ENCODE results near the gene VPS4B. TPM values are rescaled to one million over a fixed set of nuclear protein-coding genes. Genes with fewer than 3 reads are reported as not detected.
A peak's percentile ranks its signal among the peaks of the same experiment; 100 is the strongest.

VPS4B gene
- total and polyA plus RNA-seq, 12 donors = 6.1 to 39.6 (median 21.4) TPM

DNA sequence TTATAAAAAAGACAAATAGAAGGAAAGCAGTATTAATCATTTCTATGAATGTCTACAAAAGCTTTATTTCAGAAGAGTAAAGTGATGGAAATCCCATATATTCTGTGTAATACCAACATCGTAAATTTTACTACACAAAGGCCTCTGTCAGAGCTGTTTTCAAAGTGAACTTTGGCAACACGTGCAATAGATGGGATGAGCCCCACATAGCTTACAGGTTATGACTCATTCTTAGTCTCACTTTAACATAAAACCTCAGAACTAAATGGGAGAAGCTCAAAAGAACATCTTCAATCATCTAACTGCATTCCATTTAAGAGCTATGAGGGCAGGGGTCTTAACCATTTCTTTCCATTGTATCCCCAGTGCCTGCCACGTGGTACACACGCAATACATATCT lies 11.5 kb downstream of the VPS4B start:
- peaks cover 0 to 96% (median 29%) of the 10 kb centered on the region in 9 donors for H3K36me3 ChIP-seq
- no peaks in the 10 kb centered on the region for H3K27me3 ChIP-seq
- WGBS, 2 donors = 93 to 95% methylated on average over 4 of the region's 4 CpGs
- DNase-seq = no peak
- no peak for ATAC-seq
- no peaks in the 10 kb centered on the region for H3K9me3 ChIP-seq
- no peak overlapping the region for H3K27ac ChIP-seq
- no peak overlapping the region for H3K4me3 ChIP-seq
- intact Hi-C loops (cut with DNase I) = no loop called here
- H3K4me1 ChIP-seq = peaks cover 0 to 15% (median 5%) of the 10 kb centered on the region in 9 donors
- TF ChIP-seq, protein P1, sequence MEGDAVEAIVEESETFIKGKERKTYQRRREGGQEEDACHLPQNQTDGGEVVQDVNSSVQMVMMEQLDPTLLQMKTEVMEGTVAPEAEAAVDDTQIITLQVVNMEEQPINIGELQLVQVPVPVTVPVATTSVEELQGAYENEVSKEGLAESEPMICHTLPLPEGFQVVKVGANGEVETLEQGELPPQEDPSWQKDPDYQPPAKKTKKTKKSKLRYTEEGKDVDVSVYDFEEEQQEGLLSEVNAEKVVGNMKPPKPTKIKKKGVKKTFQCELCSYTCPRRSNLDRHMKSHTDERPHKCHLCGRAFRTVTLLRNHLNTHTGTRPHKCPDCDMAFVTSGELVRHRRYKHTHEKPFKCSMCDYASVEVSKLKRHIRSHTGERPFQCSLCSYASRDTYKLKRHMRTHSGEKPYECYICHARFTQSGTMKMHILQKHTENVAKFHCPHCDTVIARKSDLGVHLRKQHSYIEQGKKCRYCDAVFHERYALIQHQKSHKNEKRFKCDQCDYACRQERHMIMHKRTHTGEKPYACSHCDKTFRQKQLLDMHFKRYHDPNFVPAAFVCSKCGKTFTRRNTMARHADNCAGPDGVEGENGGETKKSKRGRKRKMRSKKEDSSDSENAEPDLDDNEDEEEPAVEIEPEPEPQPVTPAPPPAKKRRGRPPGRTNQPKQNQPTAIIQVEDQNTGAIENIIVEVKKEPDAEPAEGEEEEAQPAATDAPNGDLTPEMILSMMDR (IDR thresholded peaks at IDR 0.05) = no peak

DNA sequence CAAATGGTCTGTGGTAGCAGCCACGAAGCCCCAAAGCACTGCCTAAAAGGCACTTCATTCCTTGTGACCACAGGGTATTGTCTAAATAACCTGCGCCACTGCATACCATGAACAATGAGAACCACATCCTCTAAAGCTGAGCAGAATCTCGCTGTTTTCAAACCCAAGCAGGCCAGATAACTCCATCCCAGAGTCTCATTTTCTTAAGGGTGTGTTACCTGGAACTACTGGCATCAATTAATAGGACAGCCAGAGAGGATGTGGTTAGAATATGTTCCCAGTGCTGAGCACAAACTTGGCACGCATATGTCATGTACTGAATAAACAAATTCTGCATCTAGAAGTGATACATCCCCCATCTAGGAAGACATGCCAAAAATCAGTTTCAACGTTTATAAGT lies 13.0 kb downstream of the VPS4B start:
- ATAC-seq = no peak

DNA sequence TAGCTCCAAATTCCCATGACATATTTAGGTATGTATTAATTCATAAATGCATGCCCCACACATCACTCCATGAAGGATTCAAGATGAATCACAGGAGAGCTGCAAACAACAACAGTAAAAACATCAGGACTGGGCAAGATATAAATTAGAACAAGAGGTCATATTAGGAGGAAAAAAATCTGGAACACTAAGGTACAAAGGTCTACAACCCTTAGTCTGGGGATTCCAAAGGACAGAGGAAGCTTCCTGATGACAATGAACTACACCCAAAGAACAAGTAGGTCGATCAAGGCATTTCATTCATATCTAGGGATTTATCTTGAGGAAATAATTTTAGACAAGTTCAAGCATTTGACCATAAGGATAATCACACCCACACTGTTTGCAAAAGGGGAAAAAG lies 14.5 kb downstream of the VPS4B start:
- Histone ChIP-seq H3K4me3 (no peak overlapping the region), H3K36me3 (peaks cover 0 to 96% (median 34%) of the 10 kb centered on the region in 9 donors), H3K27me3 (no peaks in the 10 kb centered on the region), H3K4me1 (peaks cover 0 to 20% (median 5%) of the 10 kb centered on the region in 9 donors), H3K27ac (no peak overlapping the region), H3K9me3 (no peaks in the 10 kb centered on the region)
- intact Hi-C loops (cut with DNase I) = no loop called here
- TF ChIP-seq, protein P1 (IDR thresholded peaks at IDR 0.05) = no peak
- ATAC-seq = no peak
- no peak for DNase-seq
- WGBS, 2 donors = 63 to 68% methylated on average over 1 of the region's 1 CpG

More for the DNA sequence above, 13.0 kb downstream of the VPS4B start:
- no peaks in the 10 kb centered on the region for H3K9me3 ChIP-seq
- no peaks in the 10 kb centered on the region for H3K27me3 ChIP-seq
- 88 to 90% methylated on average over 5 of the region's 5 CpGs for WGBS, 2 donors
- H3K4me1 ChIP-seq = peaks cover 0 to 17% (median 5%) of the 10 kb centered on the region in 9 donors
- peaks cover 0 to 94% (median 29%) of the 10 kb centered on the region in 9 donors for H3K36me3 ChIP-seq
- TF ChIP-seq, protein P1 (IDR thresholded peaks at IDR 0.05) = no peak
- no peak for DNase-seq
- H3K4me3 ChIP-seq = no peak overlapping the region
- no peak overlapping the region for H3K27ac ChIP-seq
- intact Hi-C loops (cut with DNase I) = no loop called here

DNA sequence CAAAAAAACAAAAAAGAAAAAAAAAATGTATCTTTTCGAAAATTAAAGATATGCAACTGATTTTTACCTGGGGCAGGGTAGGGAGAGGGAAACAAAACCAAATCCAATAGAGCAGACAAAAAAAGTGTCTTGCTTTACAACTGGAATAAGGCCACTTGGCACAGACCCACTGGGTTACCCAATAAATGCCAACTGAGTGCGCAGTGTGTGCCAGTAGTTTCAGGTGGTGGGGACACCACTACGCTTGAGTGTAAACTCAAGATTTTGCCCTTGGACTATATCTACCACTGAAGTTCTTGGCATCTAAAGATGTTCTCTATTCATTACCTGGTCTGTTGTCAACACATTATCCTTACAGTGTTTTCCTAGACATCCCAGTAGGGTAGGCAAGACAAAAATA lies 16.3 kb downstream of the VPS4B start:
- H3K36me3 ChIP-seq = peaks cover 0 to 97% (median 41%) of the 10 kb centered on the region in 9 donors
- TF ChIP-seq, protein P1 (IDR thresholded peaks at IDR 0.05) = no peak
- DNase-seq (peak in 1 of 2 donors; percentile 31), ATAC-seq (peak in 6 of 8 donors; percentile 35 to 83 (median 66))
- H3K27me3 ChIP-seq = no peaks in the 10 kb centered on the region
- H3K27ac ChIP-seq = peak overlapping the region in 4 of 10 donors; percentile 17 to 60 (median 27)
- WGBS, 2 donors = 79 to 80% methylated on average over 3 of the region's 3 CpGs
- no peaks in the 10 kb centered on the region for H3K9me3 ChIP-seq
- intact Hi-C loops (cut with DNase I) = no loop called here
- no peak overlapping the region for H3K4me3 ChIP-seq
- H3K4me1 ChIP-seq = peaks cover 0 to 24% (median 5%) of the 10 kb centered on the region in 9 donors
